Heart right ventricle (tissue), 16 donors: ENCODE data around the gene SLC38A3. TPM values are rescaled to one million over a fixed set of nuclear protein-coding genes. Genes with fewer than 3 reads are reported as not detected.

Experiments
- ATAC-seq, 8 donors: fragments of 200-7000 bp; cut with Tn5 transposase; one replicate each; pipeline ENCODE4 v1.9.1; 2020; ENCODE audit warnings: mild to moderate bottlenecking in 8 of 8, moderate library complexity in 8 of 8, moderate number of reproducible peaks in 1 of 8
- DNase-seq, 2 donors: peaks; one replicate each; pipeline ENCODE4 v3.0.0-alpha.2; 2020
- H3K27ac ChIP-seq, 10 donors: fragments of 200-600 bp; sonication (generic) in 2 of 10; one replicate each; pipeline versions ENCODE4 v1.5.0 to v1.8.0; 2020 to 2022; ENCODE audit warnings: mild to moderate bottlenecking in 3 of 10
- H3K27me3 ChIP-seq, 7 donors: fragments of 200-600 bp; one replicate each; pipeline ENCODE4 v1.8.0; 2021 to 2022; ENCODE audit warnings: mild to moderate bottlenecking in 2 of 7
- H3K36me3 ChIP-seq, 9 donors: fragments of 200-600 bp; sonication (generic) in 1 of 9; one replicate each; pipeline versions ENCODE4 v1.5.0 to v1.8.0; 2020 to 2022; ENCODE audit warnings: mild to moderate bottlenecking in 2 of 9
- H3K4me1 ChIP-seq, 9 donors: fragments of 200-600 bp; sonication (generic) in 1 of 9; one replicate each; pipeline versions ENCODE4 v1.5.0 to v1.8.0; 2020 to 2022; ENCODE audit warnings: mild to moderate bottlenecking in 4 of 9
- H3K4me3 ChIP-seq, 10 donors: fragments of 200-600 bp; sonication (generic) in 2 of 10; one replicate each; pipeline versions ENCODE4 v1.5.0 to v1.8.0; 2020 to 2022; ENCODE audit warnings: mild to moderate bottlenecking in 7 of 10, moderate library complexity in 2 of 10
- H3K9me3 ChIP-seq, 11 donors: fragments of 200-600 bp in 10 of 11; sonication (generic) in 2 of 11; one replicate each; pipeline versions ENCODE4 v1.5.0 to v1.8.0; 2013 to 2022; ENCODE audit warnings: mild to moderate bottlenecking in 2 of 11, control low read depth in 1 of 11, moderate library complexity in 1 of 11
- CTCF ChIP-seq, 9 donors: fragments of 200-600 bp; sonication (generic) in 2 of 9; IDR thresholded peaks; one replicate each; pipeline versions ENCODE4 v1.5.0 to v1.8.0; 2021 to 2022; ENCODE audit warnings: antibody characterized with exemption in 9 of 9, mild to moderate bottlenecking in 5 of 9, moderate library complexity in 1 of 9
- WGBS, 2 donors: extraction: QIAGEN DNeasy Blood & Tissue Kit; methylation state at CpG; one replicate each; pipeline ENCODE4 v1.1.7; 2013; ENCODE audit warnings: inconsistent platforms in 1 of 2; 5-methylcytosine and 5-hydroxymethylcytosine counted together
- intact Hi-C, 10 donors: fragments of 100-400 bp; cut with DNase I; formaldehyde crosslinking; loops; one replicate each; pipeline versions ENCODE4 v1.11.1 to v1.14.2; 2022
- polyA plus RNA-seq, 2 donors: library from polyadenylated mRNA; stranded (reverse); fragments of 200-250 nt; gene quantifications; one replicate each; pipeline ENCODE4 v1.2.3, GENCODE V29; 2013
- total RNA-seq, 10 donors: library from RNA; stranded (reverse); fragmentation: NEBNext Ultra II Directional in 3 of 10; extraction: Animal tissue kit (Norgen Biotek cat#: 25700) in 3 of 10; gene quantifications; one replicate each; pipeline versions ENCODE4 v1.2.1 to v1.2.4, GENCODE V29; 2021 to 2023
- donor health status: Arrhythmogenic right ventricular cardiomyopathy.
- donor health status: ischemic (EF 13 %, LVEDD 7.1; RV severe dilation, severe dysfunction).
- donor health status: healthy with polysubstance abuse.
- donor health status: DM: no; HTN: yes; CAD: no.
- donor health status: DM: no; HTN: no; CAD: no.
- donor health status: ischemic (EF 25% LVEDD 6.9; RV normal size, moderate dysfunction).
- donor health status: ischemic (EF 25% LVEDD 5.7; RV mildly dilated, moderate dysfunction).
- donor health status: healthy.
- donor health status: DM: yes; HTN: yes; CAD: no.
- donor health status: Ischemic cardiomyopathy.
- donor health status: ischemic (EF 35%, LVEDD 5.7; RV mildly dilated, moderate dysfunction).
- donor health status: nonischemic (EF 11% LVEDD 7.7; RV severe dilation, severe dysfunction).
- donor health status: DM: yes; HTN: yes; CAD: no.
- donor health status: PGD.
- donor health status: ischemic (EF 29% LVEDD 5.4; RV normal size, mild dysfunction).
- donor health status: nonischemic (EF 23%, LVEDD 6.1; RV moderate dilation, normal function).

Gene SLC38A3
- total and polyA plus RNA-seq, 12 donors = 1.4 to 16.4 (median 11.2) TPM

- ATAC-seq = no peak
- Histone ChIP-seq H3K27me3 (no peaks in the 10 kb centered on the region), H3K36me3 (peaks cover 0 to 37% (median 5%) of the 10 kb centered on the region in 9 donors), H3K4me3 (no peak overlapping the region), H3K9me3 (no peaks in the 10 kb centered on the region), H3K4me1 (peaks cover 20 to 43% (median 34%) of the 10 kb centered on the region in 9 donors), H3K27ac (no peak overlapping the region)
- DNase-seq = no peak
- WGBS, 2 donors = 85 to 87% methylated on average over 29 of the region's 29 CpGs
- intact Hi-C loops = no loop called here
- no peak for TF ChIP-seq CTCF (IDR thresholded peaks at IDR 0.05)
These were observed 31.2 kb upstream of the SLC38A3 start for GRCh38 chr3:50173685-50174516.

- no peak for TF ChIP-seq CTCF (IDR thresholded peaks at IDR 0.05)
- Histone ChIP-seq H3K4me1 (peaks cover 15 to 37% (median 28%) of the 10 kb centered on the region in 9 donors), H3K27ac (no peak overlapping the region), H3K9me3 (no peaks in the 10 kb centered on the region), H3K4me3 (no peak overlapping the region), H3K27me3 (no peaks in the 10 kb centered on the region), H3K36me3 (peaks cover 0 to 37% (median 5%) of the 10 kb centered on the region in 9 donors)
- intact Hi-C loops = no loop called here
- ATAC-seq = no peak
- WGBS, 2 donors = 95% methylated on average over 7 of the region's 7 CpGs
- no peak for DNase-seq
These were observed 30.6 kb upstream of the SLC38A3 start for GRCh38 chr3:50174517-50174895.

GRCh38 chr3:50174947-50175524 is 30.0 kb upstream of the SLC38A3 start:
- 95% methylated on average over 17 of the region's 17 CpGs for WGBS, 2 donors
- TF ChIP-seq CTCF (IDR thresholded peaks at IDR 0.05) = no peak

GRCh38 chr3:50177346-50177745 is 27.7 kb upstream of the SLC38A3 start:
- ATAC-seq = no peak
- intact Hi-C loops = no loop called here
- Histone ChIP-seq H3K27me3 (no peaks in the 10 kb centered on the region), H3K4me3 (no peak overlapping the region), H3K9me3 (no peaks in the 10 kb centered on the region), H3K27ac (no peak overlapping the region), H3K4me1 (peaks cover 0 to 9% (median 7%) of the 10 kb centered on the region in 9 donors), H3K36me3 (peaks cover 0 to 54% (median 5%) of the 10 kb centered on the region in 9 donors)
- WGBS, 2 donors = 66 to 75% methylated on average over 2 of the region's 2 CpGs
- no peak for DNase-seq
- TF ChIP-seq CTCF (IDR thresholded peaks at IDR 0.05) = no peak

More at GRCh38 chr3:50174947-50175524, 30.0 kb upstream of the SLC38A3 start:
- H3K27me3 ChIP-seq = no peaks in the 10 kb centered on the region
- H3K9me3 ChIP-seq = no peaks in the 10 kb centered on the region
- H3K27ac ChIP-seq = no peak overlapping the region
- peaks cover 15 to 32% (median 26%) of the 10 kb centered on the region in 9 donors for H3K4me1 ChIP-seq
- ATAC-seq (no peak), DNase-seq (no peak)
- H3K4me3 ChIP-seq = no peak overlapping the region
- intact Hi-C loops = no loop called here
- peaks cover 0 to 37% (median 5%) of the 10 kb centered on the region in 9 donors for H3K36me3 ChIP-seq
